ENCODE measurements around the gene GATA3. TPM values are rescaled to one million over a fixed set of nuclear protein-coding genes. Genes with fewer than 3 reads are reported as not detected.

Gene GATA3
- total and polyA plus RNA-seq, 3 donors from 2014 or later: 0.31 to 1.9 (median 0.50) TPM

DNA sequence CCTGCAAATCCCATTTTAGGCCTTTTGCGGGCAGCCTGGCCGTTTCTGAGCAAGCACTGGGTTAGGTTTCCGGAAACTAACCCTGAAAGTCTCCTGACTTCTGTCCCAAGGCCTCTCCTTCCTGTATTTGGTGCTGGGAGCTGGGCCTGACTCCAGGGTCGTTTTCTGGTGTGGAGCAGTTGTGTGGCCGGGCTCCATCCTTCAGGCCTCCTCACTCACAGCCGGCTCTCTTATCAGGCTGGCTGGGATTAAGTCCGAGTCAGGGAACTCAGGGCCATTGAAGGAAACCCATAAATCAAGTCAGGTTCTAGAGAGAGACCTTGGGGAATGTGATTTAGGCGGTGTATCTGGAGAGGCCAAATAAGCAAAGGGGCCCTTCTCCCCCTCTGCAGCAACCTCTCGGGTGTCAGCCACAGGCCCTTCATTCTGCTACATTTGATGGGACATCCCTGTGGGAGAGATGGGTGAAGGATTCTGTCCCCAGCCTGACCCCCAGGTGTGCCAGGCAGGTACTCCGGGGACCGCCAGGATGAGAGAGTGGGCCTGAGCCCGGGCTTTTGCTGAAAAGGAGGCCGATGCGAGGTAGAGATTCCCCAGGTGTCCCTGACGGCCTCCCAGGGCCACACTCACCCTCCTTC lies 3.3 kb downstream of the GATA3 start:
- Histone ChIP-seq H3K27ac (no peak overlapping the region), H3K4me1 (peaks cover 8% of the 10 kb centered on the region), H3K36me3 (ENCODE audit: low read depth, missing control alignments) (no peaks in the 10 kb centered on the region), H3K9me3 (no peaks in the 10 kb centered on the region), H3K27me3 (no peaks in the 10 kb centered on the region), H3K4me3 (no peak overlapping the region)
- no peak for TF ChIP-seq POLR2A (IDR thresholded peaks at IDR 0.05)
- TF ChIP-seq, protein P1, sequence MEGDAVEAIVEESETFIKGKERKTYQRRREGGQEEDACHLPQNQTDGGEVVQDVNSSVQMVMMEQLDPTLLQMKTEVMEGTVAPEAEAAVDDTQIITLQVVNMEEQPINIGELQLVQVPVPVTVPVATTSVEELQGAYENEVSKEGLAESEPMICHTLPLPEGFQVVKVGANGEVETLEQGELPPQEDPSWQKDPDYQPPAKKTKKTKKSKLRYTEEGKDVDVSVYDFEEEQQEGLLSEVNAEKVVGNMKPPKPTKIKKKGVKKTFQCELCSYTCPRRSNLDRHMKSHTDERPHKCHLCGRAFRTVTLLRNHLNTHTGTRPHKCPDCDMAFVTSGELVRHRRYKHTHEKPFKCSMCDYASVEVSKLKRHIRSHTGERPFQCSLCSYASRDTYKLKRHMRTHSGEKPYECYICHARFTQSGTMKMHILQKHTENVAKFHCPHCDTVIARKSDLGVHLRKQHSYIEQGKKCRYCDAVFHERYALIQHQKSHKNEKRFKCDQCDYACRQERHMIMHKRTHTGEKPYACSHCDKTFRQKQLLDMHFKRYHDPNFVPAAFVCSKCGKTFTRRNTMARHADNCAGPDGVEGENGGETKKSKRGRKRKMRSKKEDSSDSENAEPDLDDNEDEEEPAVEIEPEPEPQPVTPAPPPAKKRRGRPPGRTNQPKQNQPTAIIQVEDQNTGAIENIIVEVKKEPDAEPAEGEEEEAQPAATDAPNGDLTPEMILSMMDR (IDR thresholded peaks at IDR 0.05): no peak
- WGBS, 2 donors: 50 to 59% methylated on average over 15 of the region's 15 CpGs
- no peak for DNase-seq
- intact Hi-C loops (cut with DNase I; ENCODE audit: low total_unique reads): no loop called here

DNA sequence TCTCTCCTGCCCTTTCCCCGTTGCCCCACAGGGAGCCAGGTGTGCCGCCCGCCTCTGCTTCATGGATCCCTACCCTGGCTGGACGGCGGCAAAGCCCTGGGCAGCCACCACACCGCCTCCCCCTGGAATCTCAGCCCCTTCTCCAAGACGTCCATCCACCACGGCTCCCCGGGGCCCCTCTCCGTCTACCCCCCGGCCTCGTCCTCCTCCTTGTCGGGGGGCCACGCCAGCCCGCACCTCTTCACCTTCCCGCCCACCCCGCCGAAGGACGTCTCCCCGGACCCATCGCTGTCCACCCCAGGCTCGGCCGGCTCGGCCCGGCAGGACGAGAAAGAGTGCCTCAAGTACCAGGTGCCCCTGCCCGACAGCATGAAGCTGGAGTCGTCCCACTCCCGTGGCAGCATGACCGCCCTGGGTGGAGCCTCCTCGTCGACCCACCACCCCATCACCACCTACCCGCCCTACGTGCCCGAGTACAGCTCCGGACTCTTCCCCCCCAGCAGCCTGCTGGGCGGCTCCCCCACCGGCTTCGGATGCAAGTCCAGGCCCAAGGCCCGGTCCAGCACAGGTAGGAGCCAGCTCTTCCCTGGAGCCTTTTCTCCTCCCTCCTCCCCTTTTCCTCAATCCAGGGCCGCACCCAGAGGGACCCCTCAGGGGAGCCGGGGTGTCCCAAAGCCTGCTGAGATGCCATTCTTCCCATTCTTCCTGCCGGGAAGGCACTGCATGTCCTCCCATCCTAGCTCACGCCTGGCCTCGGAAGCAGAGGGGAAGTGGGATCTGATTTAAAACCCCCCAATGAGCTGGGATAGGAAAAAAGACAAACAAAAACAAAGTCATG lies 4.0 kb downstream of the GATA3 start:
- WGBS, 2 donors: 60 to 61% methylated on average over 33 to 45 of the region's 45 CpGs
- DNase-seq: no peak
- no peak overlapping the region for H3K27ac ChIP-seq
- no peaks in the 10 kb centered on the region for H3K9me3 ChIP-seq
- TF ChIP-seq POLR2A (IDR thresholded peaks at IDR 0.05): no peak
- TF ChIP-seq, protein P1 (IDR thresholded peaks at IDR 0.05): no peak
- no peak overlapping the region for H3K4me3 ChIP-seq
- peaks cover 8% of the 10 kb centered on the region for H3K4me1 ChIP-seq
- intact Hi-C loops (cut with DNase I; ENCODE audit: low total_unique reads): no loop called here
- H3K27me3 ChIP-seq: no peaks in the 10 kb centered on the region
- no peaks in the 10 kb centered on the region for H3K36me3 ChIP-seq (ENCODE audit: low read depth, missing control alignments)

DNA sequence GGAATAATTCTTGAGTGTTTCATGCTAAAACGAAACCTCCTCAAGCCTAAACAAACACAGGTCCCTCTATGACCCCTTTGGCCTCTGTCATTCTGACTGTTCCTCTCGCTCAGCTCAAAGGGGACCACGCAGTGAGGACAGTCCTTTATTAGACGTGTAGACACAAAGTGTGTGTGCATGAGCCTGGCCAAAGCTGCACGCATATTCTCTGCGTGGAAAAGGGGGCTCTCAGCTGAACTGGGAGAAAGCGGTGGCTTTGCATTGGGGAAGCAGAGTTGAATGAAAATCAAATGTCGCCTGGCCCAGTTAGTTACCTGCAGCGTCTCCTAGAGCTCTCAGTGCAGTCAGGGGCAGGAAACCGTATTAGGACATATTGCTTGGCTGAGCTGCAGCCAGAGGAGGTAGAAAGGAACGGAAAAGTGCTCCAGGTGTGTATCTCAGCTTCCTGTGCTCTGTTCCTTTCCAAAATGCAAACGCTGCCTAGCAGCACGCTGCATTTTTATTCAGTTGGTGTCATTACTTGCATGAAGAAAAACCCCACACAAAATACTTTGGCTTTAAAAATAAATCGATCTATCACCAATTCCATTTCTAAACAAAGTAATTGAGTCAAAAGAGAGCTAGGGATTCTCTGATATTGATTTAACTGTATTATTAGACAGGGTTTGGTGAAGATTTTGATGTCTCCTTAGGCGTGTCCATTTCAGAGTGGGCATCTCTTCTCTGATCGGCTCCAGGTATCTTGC lies 4.9 kb downstream of the GATA3 start:
- TF ChIP-seq, protein P1 (IDR thresholded peaks at IDR 0.05): no peak
- TF ChIP-seq POLR2A (IDR thresholded peaks at IDR 0.05): no peak
- WGBS, 2 donors: 60 to 69% methylated on average over 16 of the region's 16 CpGs
- H3K4me1 ChIP-seq: peaks cover 2% of the 10 kb centered on the region
- no peaks in the 10 kb centered on the region for H3K36me3 ChIP-seq (ENCODE audit: low read depth, missing control alignments)
- H3K4me3 ChIP-seq: no peak overlapping the region
- intact Hi-C loops (cut with DNase I; ENCODE audit: low total_unique reads): no loop called here
- no peaks in the 10 kb centered on the region for H3K9me3 ChIP-seq
- H3K27me3 ChIP-seq: no peaks in the 10 kb centered on the region
- H3K27ac ChIP-seq: no peak overlapping the region
- DNase-seq: no peak

- intact Hi-C loops (cut with DNase I; ENCODE audit: low total_unique reads): no loop called here
- Histone ChIP-seq H3K27me3 (no peaks in the 10 kb centered on the region), H3K27ac (no peak overlapping the region), H3K9me3 (no peaks in the 10 kb centered on the region), H3K4me1 (no peaks in the 10 kb centered on the region), H3K36me3 (ENCODE audit: low read depth, missing control alignments) (no peaks in the 10 kb centered on the region), H3K4me3 (no peak overlapping the region)
- TF ChIP-seq POLR2A (IDR thresholded peaks at IDR 0.05): no peak
- TF ChIP-seq, protein P1 (IDR thresholded peaks at IDR 0.05): no peak
- no peak for DNase-seq
- WGBS, 2 donors: 25 to 28% methylated on average over 15 of the region's 15 CpGs
Observed at GRCh38 chr10:8060010-8060703, 5.7 kb downstream of the GATA3 start.

Measured in testis (tissue), 3 donors.